ENCODE data around the gene C1orf105. TPM values are rescaled to one million over a fixed set of nuclear protein-coding genes. Genes with fewer than 3 reads are reported as not detected.

The C1orf105 gene
- total and polyA plus RNA-seq, 2 of the 13 experiments (the other 11 are each of a cell fraction or from before 2014, with no cell fraction given) = 0.15 to 0.45 TPM

DNA sequence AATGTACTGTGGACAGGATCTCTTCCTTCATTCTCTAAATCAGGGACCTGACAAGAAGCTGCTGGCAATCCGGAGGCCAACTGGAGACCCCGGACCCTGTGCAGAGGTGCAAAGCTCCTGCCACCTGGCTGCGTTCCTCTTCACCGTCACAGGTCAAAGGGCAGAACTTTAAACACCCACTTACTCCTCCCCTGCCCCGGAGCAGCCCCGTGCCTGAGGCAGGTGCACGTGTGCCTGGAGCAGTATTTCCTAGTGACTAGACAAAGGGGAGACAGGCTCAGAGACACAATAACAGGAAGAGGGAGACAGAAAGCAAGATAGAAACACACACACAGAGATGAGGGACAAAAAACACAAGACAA, 30.0 kb downstream of the C1orf105 start (continued):
- TF ChIP-seq, protein P1, sequence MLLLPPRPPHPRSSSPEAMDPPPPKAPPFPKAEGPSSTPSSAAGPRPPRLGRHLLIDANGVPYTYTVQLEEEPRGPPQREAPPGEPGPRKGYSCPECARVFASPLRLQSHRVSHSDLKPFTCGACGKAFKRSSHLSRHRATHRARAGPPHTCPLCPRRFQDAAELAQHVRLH (CRISPR knock-in tag; IDR thresholded peaks at IDR 0.05; ENCODE audit: borderline replicate concordance, low read depth) = no peak
- no peak for TF ChIP-seq RCOR2 (CRISPR knock-in tag; IDR thresholded peaks at IDR 0.05)
- TF ChIP-seq JUN (CRISPR knock-in tag; IDR thresholded peaks at IDR 0.05) = no peak
- TF ChIP-seq TBX3 (IDR thresholded peaks at IDR 0.05; ENCODE audit: borderline replicate concordance) = 0 out of 2 replicates have a peak, but pooled peaks have one; percentile 17
- no peak for TF ChIP-seq ZSCAN21 (CRISPR knock-in tag; IDR thresholded peaks at IDR 0.05; ENCODE audit: borderline replicate concordance)
- TF ChIP-seq, protein P2, sequence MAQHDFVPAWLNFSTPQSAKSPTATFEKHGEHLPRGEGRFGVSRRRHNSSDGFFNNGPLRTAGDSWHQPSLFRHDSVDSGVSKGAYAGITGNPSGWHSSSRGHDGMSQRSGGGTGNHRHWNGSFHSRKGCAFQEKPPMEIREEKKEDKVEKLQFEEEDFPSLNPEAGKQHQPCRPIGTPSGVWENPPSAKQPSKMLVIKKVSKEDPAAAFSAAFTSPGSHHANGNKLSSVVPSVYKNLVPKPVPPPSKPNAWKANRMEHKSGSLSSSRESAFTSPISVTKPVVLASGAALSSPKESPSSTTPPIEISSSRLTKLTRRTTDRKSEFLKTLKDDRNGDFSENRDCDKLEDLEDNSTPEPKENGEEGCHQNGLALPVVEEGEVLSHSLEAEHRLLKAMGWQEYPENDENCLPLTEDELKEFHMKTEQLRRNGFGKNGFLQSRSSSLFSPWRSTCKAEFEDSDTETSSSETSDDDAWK (CRISPR knock-in tag; IDR thresholded peaks at IDR 0.05) = no peak
- TF ChIP-seq ZIK1 (CRISPR knock-in tag; IDR thresholded peaks at IDR 0.05; ENCODE audit: borderline replicate concordance, low read depth) = no peak; the same call in 1 of the 2 replicates
- TF ChIP-seq ISL2 (CRISPR knock-in tag; IDR thresholded peaks at IDR 0.05) = no peak
- no peak for TF ChIP-seq SOX6 (IDR thresholded peaks at IDR 0.05)
- peak; percentile 44; the same call in 1 of the 2 replicates for TF ChIP-seq SOX6 (CRISPR knock-in tag; IDR thresholded peaks at IDR 0.05)
- TF ChIP-seq, protein P3, sequence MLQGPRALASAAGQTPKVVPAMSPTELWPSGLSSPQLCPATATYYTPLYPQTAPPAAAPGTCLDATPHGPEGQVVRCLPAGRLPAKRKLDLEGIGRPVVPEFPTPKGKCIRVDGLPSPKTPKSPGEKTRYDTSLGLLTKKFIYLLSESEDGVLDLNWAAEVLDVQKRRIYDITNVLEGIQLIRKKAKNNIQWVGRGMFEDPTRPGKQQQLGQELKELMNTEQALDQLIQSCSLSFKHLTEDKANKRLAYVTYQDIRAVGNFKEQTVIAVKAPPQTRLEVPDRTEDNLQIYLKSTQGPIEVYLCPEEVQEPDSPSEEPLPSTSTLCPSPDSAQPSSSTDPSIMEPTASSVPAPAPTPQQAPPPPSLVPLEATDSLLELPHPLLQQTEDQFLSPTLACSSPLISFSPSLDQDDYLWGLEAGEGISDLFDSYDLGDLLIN (CRISPR knock-in tag; IDR thresholded peaks at IDR 0.05; ENCODE audit: borderline replicate concordance) = no peak
- no peak for TF ChIP-seq ZNF607 (CRISPR knock-in tag; IDR thresholded peaks at IDR 0.05; ENCODE audit: borderline replicate concordance)
- peak; percentile 82 for TF ChIP-seq NR2F6 (IDR thresholded peaks at IDR 0.05)
- peak; percentile 92 for TF ChIP-seq NR2F6 (CRISPR knock-in tag; IDR thresholded peaks at IDR 0.05)
- TF ChIP-seq, protein P4, sequence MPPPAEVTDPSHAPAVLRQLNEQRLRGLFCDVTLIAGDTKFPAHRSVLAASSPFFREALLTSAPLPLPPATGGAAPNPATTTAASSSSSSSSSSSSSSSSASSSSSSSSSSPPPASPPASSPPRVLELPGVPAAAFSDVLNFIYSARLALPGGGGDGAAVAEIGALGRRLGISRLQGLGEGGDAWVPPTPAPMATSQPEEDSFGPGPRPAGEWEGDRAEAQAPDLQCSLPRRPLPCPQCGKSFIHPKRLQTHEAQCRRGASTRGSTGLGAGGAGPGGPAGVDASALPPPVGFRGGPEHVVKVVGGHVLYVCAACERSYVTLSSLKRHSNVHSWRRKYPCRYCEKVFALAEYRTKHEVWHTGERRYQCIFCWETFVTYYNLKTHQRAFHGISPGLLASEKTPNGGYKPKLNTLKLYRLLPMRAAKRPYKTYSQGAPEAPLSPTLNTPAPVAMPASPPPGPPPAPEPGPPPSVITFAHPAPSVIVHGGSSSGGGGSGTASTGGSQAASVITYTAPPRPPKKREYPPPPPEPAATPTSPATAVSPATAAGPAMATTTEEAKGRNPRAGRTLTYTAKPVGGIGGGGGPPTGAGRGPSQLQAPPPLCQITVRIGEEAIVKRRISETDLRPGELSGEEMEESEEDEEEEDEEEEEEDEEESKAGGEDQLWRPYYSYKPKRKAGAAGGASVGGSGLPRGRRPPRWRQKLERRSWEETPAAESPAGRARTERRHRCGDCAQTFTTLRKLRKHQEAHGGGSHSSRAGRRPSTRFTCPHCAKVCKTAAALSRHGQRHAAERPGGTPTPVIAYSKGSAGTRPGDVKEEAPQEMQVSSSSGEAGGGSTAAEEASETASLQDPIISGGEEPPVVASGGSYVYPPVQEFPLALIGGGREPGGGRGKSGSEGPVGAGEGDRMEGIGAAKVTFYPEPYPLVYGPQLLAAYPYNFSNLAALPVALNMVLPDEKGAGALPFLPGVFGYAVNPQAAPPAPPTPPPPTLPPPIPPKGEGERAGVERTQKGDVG (CRISPR knock-in tag; IDR thresholded peaks at IDR 0.05; ENCODE audit: borderline replicate concordance) = no peak
- no peak for TF ChIP-seq ZNF160 (CRISPR knock-in tag; IDR thresholded peaks at IDR 0.05)
- no peak for TF ChIP-seq BRD4 (CRISPR knock-in tag; IDR thresholded peaks at IDR 0.05)
- TF ChIP-seq TSC22D2 (CRISPR knock-in tag; IDR thresholded peaks at IDR 0.05; ENCODE audit: borderline replicate concordance) = no peak
- TF ChIP-seq, protein P5, sequence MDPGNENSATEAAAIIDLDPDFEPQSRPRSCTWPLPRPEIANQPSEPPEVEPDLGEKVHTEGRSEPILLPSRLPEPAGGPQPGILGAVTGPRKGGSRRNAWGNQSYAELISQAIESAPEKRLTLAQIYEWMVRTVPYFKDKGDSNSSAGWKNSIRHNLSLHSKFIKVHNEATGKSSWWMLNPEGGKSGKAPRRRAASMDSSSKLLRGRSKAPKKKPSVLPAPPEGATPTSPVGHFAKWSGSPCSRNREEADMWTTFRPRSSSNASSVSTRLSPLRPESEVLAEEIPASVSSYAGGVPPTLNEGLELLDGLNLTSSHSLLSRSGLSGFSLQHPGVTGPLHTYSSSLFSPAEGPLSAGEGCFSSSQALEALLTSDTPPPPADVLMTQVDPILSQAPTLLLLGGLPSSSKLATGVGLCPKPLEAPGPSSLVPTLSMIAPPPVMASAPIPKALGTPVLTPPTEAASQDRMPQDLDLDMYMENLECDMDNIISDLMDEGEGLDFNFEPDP (CRISPR knock-in tag; conservative IDR thresholded peaks at IDR 0.05) = no peak
- TF ChIP-seq, protein P6, sequence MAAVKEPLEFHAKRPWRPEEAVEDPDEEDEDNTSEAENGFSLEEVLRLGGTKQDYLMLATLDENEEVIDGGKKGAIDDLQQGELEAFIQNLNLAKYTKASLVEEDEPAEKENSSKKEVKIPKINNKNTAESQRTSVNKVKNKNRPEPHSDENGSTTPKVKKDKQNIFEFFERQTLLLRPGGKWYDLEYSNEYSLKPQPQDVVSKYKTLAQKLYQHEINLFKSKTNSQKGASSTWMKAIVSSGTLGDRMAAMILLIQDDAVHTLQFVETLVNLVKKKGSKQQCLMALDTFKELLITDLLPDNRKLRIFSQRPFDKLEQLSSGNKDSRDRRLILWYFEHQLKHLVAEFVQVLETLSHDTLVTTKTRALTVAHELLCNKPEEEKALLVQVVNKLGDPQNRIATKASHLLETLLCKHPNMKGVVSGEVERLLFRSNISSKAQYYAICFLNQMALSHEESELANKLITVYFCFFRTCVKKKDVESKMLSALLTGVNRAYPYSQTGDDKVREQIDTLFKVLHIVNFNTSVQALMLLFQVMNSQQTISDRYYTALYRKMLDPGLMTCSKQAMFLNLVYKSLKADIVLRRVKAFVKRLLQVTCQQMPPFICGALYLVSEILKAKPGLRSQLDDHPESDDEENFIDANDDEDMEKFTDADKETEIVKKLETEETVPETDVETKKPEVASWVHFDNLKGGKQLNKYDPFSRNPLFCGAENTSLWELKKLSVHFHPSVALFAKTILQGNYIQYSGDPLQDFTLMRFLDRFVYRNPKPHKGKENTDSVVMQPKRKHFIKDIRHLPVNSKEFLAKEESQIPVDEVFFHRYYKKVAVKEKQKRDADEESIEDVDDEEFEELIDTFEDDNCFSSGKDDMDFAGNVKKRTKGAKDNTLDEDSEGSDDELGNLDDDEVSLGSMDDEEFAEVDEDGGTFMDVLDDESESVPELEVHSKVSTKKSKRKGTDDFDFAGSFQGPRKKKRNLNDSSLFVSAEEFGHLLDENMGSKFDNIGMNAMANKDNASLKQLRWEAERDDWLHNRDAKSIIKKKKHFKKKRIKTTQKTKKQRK (IDR thresholded peaks at IDR 0.05; ENCODE audit: low read length) = no peak
- no peak for TF ChIP-seq ZNF557 (CRISPR knock-in tag; IDR thresholded peaks at IDR 0.05)

Measured in HepG2 (cell line).